Neural cell (in vitro differentiated cells): ENCODE measurements around the gene SOHLH1. TPM values are rescaled to one million over a fixed set of nuclear protein-coding genes. Genes with fewer than 3 reads are reported as not detected.

Experiments
- H2AFZ ChIP-seq: fragments of 200-600, 300-800 bp; sonication (generic), shearing (Covaris generic); 2 replicates; pipeline ENCODE4 v1.6.0; 2014; ENCODE audit warnings: low read depth, mild to moderate bottlenecking, antibody characterized with exemption, low read length, moderate library complexity
- H3F3A ChIP-seq: fragments of 200-600 bp; shearing (Covaris generic); 2 replicates; pipeline ENCODE4 v1.6.1; 2016; ENCODE audit warnings: mild to moderate bottlenecking, moderate library complexity, mixed read lengths, antibody characterized with exemption, low read length; ENCODE audit not compliant: insufficient read depth, poor library complexity, severe bottlenecking
- H3K27ac ChIP-seq: fragments of 200-600, 300-800 bp; sonication (generic), shearing (Covaris generic); 2 replicates; pipeline ENCODE4 v1.5.1; 2014; ENCODE audit warnings: mild to moderate bottlenecking, low read length, moderate library complexity
- H3K27me3 ChIP-seq: fragments of 300-800, 200-600 bp; sonication (generic), shearing (Covaris generic); 2 replicates; pipeline ENCODE4 v1.6.0; 2014; ENCODE audit warnings: mild to moderate bottlenecking, low read depth, low read length, moderate library complexity; ENCODE audit not compliant: insufficient read depth
- H3K36me3 ChIP-seq: fragments of 300-800, 200-600 bp; sonication (generic), shearing (Covaris generic); 2 replicates; pipeline ENCODE4 v1.5.1; 2014; ENCODE audit warnings: mild to moderate bottlenecking, antibody characterized with exemption, low read length, moderate library complexity; ENCODE audit not compliant: insufficient read depth
- H3K4me2 ChIP-seq: fragments of 300-800, 200-600 bp; sonication (generic), shearing (Covaris generic); 2 replicates; pipeline ENCODE4 v1.6.0; 2014; ENCODE audit warnings: mild to moderate bottlenecking, low read length
- H3K4me3 ChIP-seq: fragments of 300-800, 200-600 bp; sonication (generic), shearing (Covaris generic); 2 replicates; pipeline ENCODE4 v1.5.1; 2014; ENCODE audit warnings: mild to moderate bottlenecking, low read length, moderate library complexity
- H3K79me2 ChIP-seq: fragments of 200-600 bp; shearing (Covaris generic); replicated peaks from 2 replicates; pipeline ENCODE4 v1.6.0; 2014; ENCODE audit warnings: mild to moderate bottlenecking, low read length, moderate library complexity; ENCODE audit not compliant: insufficient read depth
- H3K9ac ChIP-seq: fragments of 300-800, 200-600 bp; sonication (generic), shearing (Covaris generic); 2 replicates; pipeline ENCODE4 v1.6.1; 2016; ENCODE audit warnings: mild to moderate bottlenecking, low read length, mixed read lengths
- H3K9me2 ChIP-seq: fragments of 200-600 bp; shearing (Covaris generic); 2 replicates; pipeline ENCODE4 v1.6.1; 2016; ENCODE audit warnings: mild to moderate bottlenecking, low read length, mixed read lengths; ENCODE audit not compliant: insufficient read depth
- H3K9me3 ChIP-seq: fragments of 200-600, 300-800 bp; sonication (generic), shearing (Covaris generic); 2 replicates; pipeline ENCODE4 v1.6.1; 2016; ENCODE audit warnings: mild to moderate bottlenecking, mixed run types, low read length, moderate library complexity, mixed read lengths
- H4K20me1 ChIP-seq: fragments of 200-600 bp; shearing (Covaris generic); 2 replicates; pipeline ENCODE4 v1.6.1; 2016; ENCODE audit warnings: mild to moderate bottlenecking, mixed run types; ENCODE audit not compliant: insufficient read depth
- CTCF ChIP-seq: fragments of 450-650 bp; IDR thresholded peaks from 2 replicates; pipeline ENCODE4 v1.5.1; 2014; ENCODE audit warnings: antibody characterized with exemption, mild to moderate bottlenecking, moderate library complexity; ENCODE audit not compliant: poor library complexity, severe bottlenecking
- EP300 ChIP-seq: fragments of 450-650 bp; conservative IDR thresholded peaks from 2 replicates; pipeline ENCODE4 v1.6.1; 2014; ENCODE audit warnings: antibody characterized with exemption, mild to moderate bottlenecking, moderate library complexity; ENCODE audit not compliant: poor library complexity, severe bottlenecking
- EZH2 ChIP-seq: fragments of 200-600, 300-800 bp; shearing (Covaris generic), sonication (generic); IDR thresholded peaks from 2 replicates; pipeline ENCODE4 v1.6.1; 2014; ENCODE audit warnings: antibody characterized with exemption, low read length, borderline replicate concordance, mild to moderate bottlenecking; ENCODE audit not compliant: insufficient read depth, poor library complexity, severe bottlenecking
- MXI1 ChIP-seq: fragments of 450-650 bp; conservative IDR thresholded peaks from 2 replicates; pipeline ENCODE4 v1.6.1; 2014; ENCODE audit warnings: antibody characterized with exemption, mild to moderate bottlenecking; ENCODE audit not compliant: poor library complexity, severe bottlenecking
- POLR2AphosphoS5 ChIP-seq: IDR thresholded peaks from 2 replicates; pipeline ENCODE4 v1.6.1; 2012
- RAD21 ChIP-seq: fragments of 450-650 bp; conservative IDR thresholded peaks from 2 replicates; pipeline ENCODE4 v1.6.1; 2014; ENCODE audit warnings: antibody characterized with exemption, mild to moderate bottlenecking, moderate library complexity
- REST ChIP-seq: IDR thresholded peaks from 2 replicates; pipeline ENCODE4 v1.6.1; 2012; ENCODE audit warnings: borderline replicate concordance
- SMC3 ChIP-seq: fragments of 450-650 bp; conservative IDR thresholded peaks from 2 replicates; pipeline ENCODE4 v1.6.1; 2014; ENCODE audit warnings: antibody characterized with exemption, mild to moderate bottlenecking, moderate library complexity; ENCODE audit not compliant: poor library complexity
- TAF1 ChIP-seq: IDR thresholded peaks from 2 replicates; pipeline ENCODE4 v1.6.1; 2012; ENCODE audit warnings: low read depth
- polyA plus RNA-seq: library from polyadenylated mRNA; depleted of rRNA; stranded (reverse); fragments of >200 nt; gene quantifications from 2 replicates; pipeline ENCODE4 v1.2.3, GENCODE V29; 2014

Gene SOHLH1
- polyA plus RNA-seq, 1 donor from 2014 or later = not detected

- H3K36me3 ChIP-seq = no peaks in the 10 kb centered on the region
- H3K4me3 ChIP-seq = no peak overlapping the region
- H2AFZ ChIP-seq = no peak overlapping the region
- no peaks in the 10 kb centered on the region for H3K27me3 ChIP-seq
- TF ChIP-seq MXI1 (no peak), EZH2 (no peak), REST (no peak), SMC3 (no peak), RAD21 (no peak), TAF1 (no peak), POLR2AphosphoS5 (no peak), CTCF (no peak), EP300 (no peak)
- no peaks in the 10 kb centered on the region for H3K9me3 ChIP-seq
- H3K79me2 ChIP-seq = no peaks in the 10 kb centered on the region
- H3F3A ChIP-seq = no peaks in the 10 kb centered on the region
- H3K9ac ChIP-seq = no peak overlapping the region
- H3K27ac ChIP-seq = no peak overlapping the region
- no peaks in the 10 kb centered on the region for H3K9me2 ChIP-seq
- no peaks in the 10 kb centered on the region for H4K20me1 ChIP-seq
- H3K4me2 ChIP-seq = no peak overlapping the region
These were observed 21.6 kb downstream of the SOHLH1 start for GRCh38 chr9:135677641-135678168.

GRCh38 chr9:135676891-135677290 is 22.4 kb downstream of the SOHLH1 start:
- Histone ChIP-seq H3K4me3 (no peak overlapping the region), H3K4me2 (no peak overlapping the region), H3K9me2 (no peaks in the 10 kb centered on the region), H3K36me3 (no peaks in the 10 kb centered on the region), H3F3A (no peaks in the 10 kb centered on the region), H4K20me1 (no peaks in the 10 kb centered on the region), H3K27me3 (no peaks in the 10 kb centered on the region), H2AFZ (no peak overlapping the region), H3K9ac (no peak overlapping the region), H3K9me3 (no peaks in the 10 kb centered on the region), H3K79me2 (no peaks in the 10 kb centered on the region), H3K27ac (no peak overlapping the region)
- no peak for TF ChIP-seq RAD21

- no peaks in the 10 kb centered on the region for H3K27me3 ChIP-seq
- TF ChIP-seq EP300 (no peak), SMC3 (no peak), EZH2 (no peak), RAD21 (no peak), TAF1 (no peak), MXI1 (no peak), CTCF (no peak), POLR2AphosphoS5 (no peak), REST (no peak)
- H3K4me3 ChIP-seq = no peak overlapping the region
- no peaks in the 10 kb centered on the region for H3K79me2 ChIP-seq
- H3K9me2 ChIP-seq = no peaks in the 10 kb centered on the region
- H3K27ac ChIP-seq = no peak overlapping the region
- H3K9me3 ChIP-seq = no peaks in the 10 kb centered on the region
- no peak overlapping the region for H3K9ac ChIP-seq
- no peaks in the 10 kb centered on the region for H3F3A ChIP-seq
- H3K36me3 ChIP-seq = no peaks in the 10 kb centered on the region
- no peaks in the 10 kb centered on the region for H4K20me1 ChIP-seq
- no peak overlapping the region for H3K4me2 ChIP-seq
- H2AFZ ChIP-seq = no peak overlapping the region
These were observed 24.3 kb downstream of the SOHLH1 start for GRCh38 chr9:135674977-135675376.
